Measurements from ENCODE around the gene SORCS2.

GRCh38 chr4:7200801-7201200 lies 8.5 kb downstream of the SORCS2 start:
- TF ChIP-seq CTCF (IDR thresholded peaks at IDR 0.05) (no peak), POLR2A (IDR thresholded peaks at IDR 0.05) (no peak)
